Activated CD4-positive, alpha-beta T cell treated with anti-CD3 and anti-CD28 coated beads, Interleukin-2, amount 10 ng/mL, durations not matched to agents 24 days and 14 days (primary cell): ENCODE data around the gene SEMA6C. TPM values are rescaled to one million over a fixed set of nuclear protein-coding genes. Genes with fewer than 3 reads are reported as not detected.

Source experiments
- DNase-seq: peaks from one replicate; pipeline ENCODE4 v3.0.0; 2022
- H3K27ac Mint-ChIP-seq: one replicate; pipeline ENCODE4 v1.8.0; 2022; ENCODE audit warnings: mild to moderate bottlenecking, mixed read lengths
- H3K27me3 Mint-ChIP-seq: one replicate; pipeline ENCODE4 v1.8.0; 2022; ENCODE audit warnings: mixed read lengths
- H3K36me3 Mint-ChIP-seq: one replicate; pipeline ENCODE4 v1.8.0; 2022; ENCODE audit warnings: low read depth, mild to moderate bottlenecking, mixed read lengths
- H3K4me1 Mint-ChIP-seq: one replicate; pipeline ENCODE4 v1.8.0; 2021; ENCODE audit warnings: mixed read lengths
- H3K4me3 Mint-ChIP-seq: one replicate; pipeline ENCODE4 v1.8.0; 2022; ENCODE audit warnings: mild to moderate bottlenecking, moderate library complexity, mixed read lengths
- H3K9me3 Mint-ChIP-seq: one replicate; pipeline ENCODE4 v1.8.0; 2021; ENCODE audit warnings: mixed read lengths
- intact Hi-C: fragments of 100-400 bp; cut with micrococcal nuclease; formaldehyde crosslinking; loops from one replicate; pipeline ENCODE4 v1.15.1; 2023
- total RNA-seq: library from RNA; stranded (reverse); gene quantifications from 2 replicates; pipeline ENCODE4 v1.2.3, GENCODE V29; 2022

SEMA6C gene
- total RNA-seq, 1 donor from 2014 or later: 2.5 TPM

DNA sequence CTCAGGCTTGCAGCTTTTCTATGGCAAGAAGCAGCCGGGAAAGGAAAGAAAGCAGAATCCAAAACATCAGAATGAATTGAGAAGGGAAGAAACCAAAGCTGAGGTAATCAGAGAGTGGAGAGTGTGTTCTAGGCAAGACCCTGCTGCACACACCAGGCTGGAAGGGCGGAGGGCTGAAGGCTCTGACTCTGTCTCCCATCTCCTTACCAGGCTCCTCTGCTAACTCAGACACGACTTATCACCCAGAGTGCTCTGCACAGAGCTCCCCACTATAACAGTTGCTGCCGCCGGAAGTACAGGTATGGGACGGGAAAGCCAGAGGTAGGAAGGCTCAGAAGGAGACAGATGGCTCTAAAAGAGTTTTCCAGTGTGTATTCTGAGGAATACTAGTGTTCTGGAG lies 20.7 kb upstream of the SEMA6C start:
- Mint-ChIP-seq H3K27ac (peak overlapping the region; percentile 91), H3K4me3 (peak overlapping the region; percentile 97), H3K36me3 (peaks cover 61% of the 10 kb centered on the region), H3K27me3 (no peaks in the 10 kb centered on the region), H3K4me1 (peaks cover 35% of the 10 kb centered on the region), H3K9me3 (no peaks in the 10 kb centered on the region)
- peak; percentile 59 for DNase-seq
- intact Hi-C loops: no loop called here

DNA sequence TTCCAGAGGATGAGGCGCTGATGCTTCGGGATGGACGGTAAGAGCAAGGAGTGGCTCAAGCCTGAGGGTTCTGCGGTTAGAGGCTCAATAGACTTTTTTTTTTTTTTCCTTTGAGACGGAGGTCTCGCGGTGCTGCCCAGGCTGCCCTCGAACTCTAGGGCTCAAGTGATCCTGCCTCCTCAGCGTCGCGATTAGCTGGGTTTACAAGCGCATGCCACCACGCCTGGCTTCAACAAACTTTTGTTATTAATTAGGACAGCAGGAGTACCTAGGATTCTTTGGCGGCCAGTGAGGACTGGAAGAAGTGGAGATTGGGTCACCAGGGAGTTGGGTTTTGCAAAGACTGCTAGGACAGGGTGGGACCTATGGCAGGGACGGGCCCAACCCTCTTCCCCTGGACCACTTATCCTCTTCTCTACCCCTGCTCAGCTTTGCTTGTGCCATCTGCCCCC lies 20.1 kb upstream of the SEMA6C start:
- Mint-ChIP-seq H3K9me3 (no peaks in the 10 kb centered on the region), H3K36me3 (peaks cover 63% of the 10 kb centered on the region), H3K27ac (peak overlapping the region; percentile 91), H3K4me3 (peak overlapping the region; percentile 97), H3K27me3 (no peaks in the 10 kb centered on the region), H3K4me1 (peaks cover 39% of the 10 kb centered on the region)
- no peak for DNase-seq
- intact Hi-C loops: loop anchor here (1.0 kb wide), 2 partner anchors 24 to 34 kb away; partner anchors contain the start of gene VPS72

DNA sequence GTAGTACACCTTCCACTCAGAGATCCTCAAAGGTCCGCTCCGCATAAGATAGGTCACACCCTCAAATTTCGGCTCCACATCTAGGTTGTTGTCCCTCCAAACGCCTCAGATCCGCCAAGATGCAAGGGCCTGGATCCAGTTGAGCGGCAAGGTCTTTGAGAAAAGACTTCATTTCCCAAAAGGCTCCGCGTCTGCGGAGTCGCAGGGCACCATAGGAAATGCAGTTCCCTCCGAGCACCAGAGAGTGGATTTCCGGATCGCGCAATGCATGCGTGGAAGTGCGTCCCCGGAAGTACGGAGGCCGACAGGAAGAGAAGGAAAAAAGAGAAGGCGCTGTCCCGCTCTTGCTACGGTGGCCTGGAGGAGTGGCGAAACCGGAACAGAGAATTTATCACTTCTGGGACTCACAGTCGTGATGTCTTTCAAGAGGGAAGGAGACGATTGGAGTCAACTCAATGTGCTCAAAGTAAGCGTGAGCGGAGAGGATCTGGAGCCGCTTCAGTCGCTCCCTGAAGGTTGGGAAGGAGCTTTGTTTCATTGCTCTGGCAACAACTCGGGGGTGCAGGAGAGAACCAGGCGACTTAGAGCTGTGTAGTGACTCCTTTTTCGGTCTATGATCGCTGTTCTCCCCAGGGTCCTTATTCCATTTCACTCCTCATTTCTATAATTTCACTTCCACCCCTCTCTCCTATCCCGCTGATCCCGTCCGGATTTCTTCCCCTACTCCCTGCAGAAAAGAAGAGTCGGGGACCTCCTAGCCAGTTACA lies 19.5 kb upstream of the SEMA6C start, which contains the start of the genes LYSMD1 and SCNM1:
Gene LYSMD1, minus strand, starts transcription at position 165 of the 767 bp plus-strand sequence. CDS start 644 bp downstream, outside the sequence.
Gene SCNM1, plus strand, starts transcription at position 407 of the 767 bp plus-strand sequence. Its CDS starts 9 bp downstream, at position 416.
- DNase-seq: peak; percentile 99
- peaks cover 41% of the 10 kb centered on the region for H3K4me1 Mint-ChIP-seq
- intact Hi-C loops: loop anchor here (1.0 kb wide), 3 partner anchors 10 to 34 kb away; partner anchors contain the start of genes TNFAIP8L2 and VPS72
- no peaks in the 10 kb centered on the region for H3K9me3 Mint-ChIP-seq
- peaks cover 62% of the 10 kb centered on the region for H3K36me3 Mint-ChIP-seq
- peak within 1 kb of the TSS; percentile 97 for H3K4me3 Mint-ChIP-seq
- no peaks in the 10 kb centered on the region for H3K27me3 Mint-ChIP-seq
- H3K27ac Mint-ChIP-seq: peak within 1 kb of the TSS; percentile 91

DNA sequence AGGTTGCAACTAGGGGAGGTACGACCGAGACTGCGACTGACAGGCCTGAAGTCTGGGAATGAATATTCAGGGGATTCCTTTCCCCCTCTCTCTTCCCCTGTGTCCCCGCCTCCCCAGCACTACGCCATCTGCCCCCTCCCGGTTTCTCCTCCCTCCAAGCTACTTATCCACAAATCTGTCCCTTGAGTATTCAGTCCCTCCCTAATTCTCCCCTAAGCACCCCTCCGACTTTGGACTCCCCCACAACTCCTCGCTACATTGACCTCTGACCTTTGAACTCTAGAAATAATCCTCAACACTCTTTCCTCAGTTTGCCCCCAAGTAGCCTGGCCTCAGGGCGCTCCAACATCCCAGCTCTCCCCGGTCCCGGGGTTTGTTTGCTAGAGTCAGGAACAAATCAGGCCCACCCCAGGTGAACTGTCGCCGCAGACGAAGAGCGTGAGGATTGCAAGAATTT lies 18.9 kb upstream of the SEMA6C start:
- intact Hi-C loops: loop anchor here (1.0 kb wide), 1 partner anchor 9 kb away; the partner anchor contains the start of gene TNFAIP8L2
- Mint-ChIP-seq H3K9me3 (no peaks in the 10 kb centered on the region), H3K4me3 (peak overlapping the region; percentile 97), H3K4me1 (peaks cover 43% of the 10 kb centered on the region), H3K36me3 (peaks cover 65% of the 10 kb centered on the region), H3K27me3 (no peaks in the 10 kb centered on the region), H3K27ac (peak overlapping the region; percentile 91)
- no peak for DNase-seq

DNA sequence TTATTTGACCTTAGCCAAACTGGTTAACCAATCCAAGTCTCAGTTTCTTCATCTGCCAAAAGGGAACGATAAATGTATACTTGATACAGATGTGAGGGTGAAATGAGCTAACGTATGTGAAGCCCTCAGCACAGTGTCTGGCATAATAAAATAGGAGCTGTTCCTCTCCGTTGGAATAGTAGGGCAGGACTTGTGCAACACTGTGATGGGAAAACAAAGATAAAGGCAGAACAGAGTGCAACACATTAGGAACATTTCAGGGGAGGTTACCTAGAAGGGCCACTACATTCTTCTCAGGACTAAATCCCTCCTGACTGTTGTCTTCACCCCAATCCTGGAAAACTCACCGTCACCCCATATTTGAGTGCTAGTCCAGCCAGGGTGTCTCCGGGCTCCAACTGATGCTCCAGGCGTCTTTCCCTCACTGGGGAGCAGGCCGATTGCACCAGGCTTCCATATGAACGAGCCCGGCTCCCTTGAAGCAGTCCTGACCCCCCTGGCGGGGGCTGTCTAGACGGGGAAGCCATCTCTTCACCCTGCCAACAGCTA lies 18.4 kb upstream of the SEMA6C start:
- peak; percentile 69 for DNase-seq
- Mint-ChIP-seq H3K4me3 (peak overlapping the region; percentile 97), H3K9me3 (no peaks in the 10 kb centered on the region), H3K36me3 (peaks cover 63% of the 10 kb centered on the region), H3K4me1 (peaks cover 45% of the 10 kb centered on the region), H3K27me3 (no peaks in the 10 kb centered on the region), H3K27ac (peak overlapping the region; percentile 91)
- intact Hi-C loops: loop anchor here (1.0 kb wide), 1 partner anchor 9 kb away; the partner anchor contains the start of gene TNFAIP8L2

DNA sequence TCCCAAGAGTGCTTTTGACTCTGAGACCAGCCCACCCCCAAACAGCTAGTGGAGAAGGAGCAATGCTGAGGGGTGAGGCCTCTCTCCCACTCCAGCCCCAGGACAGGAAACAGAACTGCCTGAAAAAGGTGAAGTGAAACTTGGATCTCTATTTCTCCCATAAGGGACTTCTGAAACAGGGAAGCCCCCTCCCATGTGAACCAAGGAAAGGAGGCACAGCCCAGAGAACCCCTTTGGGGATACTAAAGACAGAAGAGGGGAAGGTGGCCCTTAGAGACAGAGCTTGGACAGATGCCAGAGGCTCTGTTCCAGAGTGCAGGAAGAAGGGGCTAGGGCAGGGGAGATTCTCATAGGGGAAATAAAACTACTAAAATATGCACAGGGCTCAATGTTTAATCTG lies 12.9 kb upstream of the SEMA6C start:
- peak overlapping the region; percentile 68 for H3K4me3 Mint-ChIP-seq

DNA sequence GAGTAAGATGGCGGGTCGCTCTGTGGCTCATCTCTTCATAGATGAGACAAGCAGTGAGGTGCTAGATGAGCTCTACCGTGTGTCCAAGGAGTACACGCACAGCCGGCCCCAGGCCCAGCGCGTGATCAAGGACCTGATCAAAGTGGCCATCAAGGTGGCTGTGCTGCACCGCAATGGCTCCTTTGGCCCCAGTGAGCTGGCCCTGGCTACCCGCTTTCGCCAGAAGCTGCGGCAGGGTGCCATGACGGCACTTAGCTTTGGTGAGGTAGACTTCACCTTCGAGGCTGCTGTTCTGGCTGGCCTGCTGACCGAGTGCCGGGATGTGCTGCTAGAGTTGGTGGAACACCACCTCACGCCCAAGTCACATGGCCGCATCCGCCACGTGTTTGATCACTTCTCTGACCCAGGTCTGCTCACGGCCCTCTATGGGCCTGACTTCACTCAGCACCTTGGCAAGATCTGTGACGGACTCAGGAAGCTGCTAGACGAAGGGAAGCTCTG lies 12.4 kb upstream of the SEMA6C start:
- no peaks in the 10 kb centered on the region for H3K9me3 Mint-ChIP-seq
- H3K4me1 Mint-ChIP-seq: peaks cover 54% of the 10 kb centered on the region
- peaks cover 52% of the 10 kb centered on the region for H3K36me3 Mint-ChIP-seq
- intact Hi-C loops: loop anchor here (5.0 kb wide), 2 partner anchors 102 to 596 kb away; partner anchors contain the start of gene CDC42SE1
- no peaks in the 10 kb centered on the region for H3K27me3 Mint-ChIP-seq
- DNase-seq: no peak
- peak overlapping the region; percentile 96 for H3K27ac Mint-ChIP-seq
- H3K4me3 Mint-ChIP-seq: peak overlapping the region; percentile 97

More for the DNA sequence above, 12.9 kb upstream of the SEMA6C start:
- Mint-ChIP-seq H3K27ac (peak overlapping the region; percentile 96), H3K27me3 (no peaks in the 10 kb centered on the region), H3K4me1 (peaks cover 57% of the 10 kb centered on the region), H3K36me3 (peaks cover 55% of the 10 kb centered on the region), H3K9me3 (no peaks in the 10 kb centered on the region)
- intact Hi-C loops: loop anchor here (5.0 kb wide), 2 partner anchors 102 to 597 kb away; partner anchors contain the start of gene CDC42SE1
- DNase-seq: no peak

DNA sequence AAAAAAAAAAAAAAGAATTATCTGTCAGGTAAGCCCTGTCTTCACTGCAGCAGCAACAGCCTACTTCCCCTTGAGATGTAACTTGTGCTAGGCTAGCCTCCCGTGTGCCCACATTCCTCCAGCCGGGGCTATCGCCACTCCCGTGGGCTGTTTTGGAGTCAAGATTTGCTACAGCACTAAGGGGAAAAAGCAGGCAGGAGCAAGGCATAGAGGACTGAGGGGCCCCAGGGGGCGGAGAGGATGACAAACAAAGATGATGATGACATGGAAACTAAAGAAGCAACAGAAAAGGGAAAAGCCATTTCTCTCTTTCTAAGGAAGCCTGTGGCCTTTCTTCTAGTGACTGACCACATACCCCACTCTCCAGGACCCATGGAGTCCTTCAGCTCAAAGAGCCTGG lies 11.9 kb upstream of the SEMA6C start:
- H3K36me3 Mint-ChIP-seq: peaks cover 52% of the 10 kb centered on the region

DNA sequence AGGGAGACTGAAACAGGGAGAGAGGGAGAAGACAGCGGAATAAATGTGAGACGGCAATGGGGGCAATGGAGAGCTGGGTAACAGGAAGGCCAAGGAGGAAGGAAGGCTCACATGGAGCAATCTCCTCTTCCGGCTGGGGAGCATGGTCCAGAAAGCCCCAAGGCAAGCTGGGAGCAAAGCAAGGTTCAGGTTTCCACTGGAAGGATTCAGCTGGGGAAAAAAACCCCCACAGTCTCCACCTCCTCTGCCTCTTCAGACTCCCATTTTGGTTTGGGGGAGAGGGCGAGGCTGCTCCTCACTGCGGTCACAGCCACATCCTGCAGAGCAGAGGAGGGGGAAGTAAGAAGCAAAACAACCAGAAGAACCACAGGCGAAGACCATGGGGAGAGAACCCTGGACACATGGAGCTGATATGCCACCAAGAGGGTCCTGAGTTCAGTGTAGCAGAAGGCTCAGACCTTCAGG lies 10.7 kb upstream of the SEMA6C start:
- peaks cover 47% of the 10 kb centered on the region for H3K4me1 Mint-ChIP-seq
- intact Hi-C loops: loop anchor here (1.0 to 5.0 kb wide), 5 partner anchors 26 to 595 kb away; partner anchors contain the start of genes CDC42SE1, PIP5K1A and PRUNE1
- peak; percentile 92 for DNase-seq
- peaks cover 46% of the 10 kb centered on the region for H3K36me3 Mint-ChIP-seq
- no peaks in the 10 kb centered on the region for H3K27me3 Mint-ChIP-seq
- H3K27ac Mint-ChIP-seq: peak overlapping the region; percentile 96
- H3K4me3 Mint-ChIP-seq: peak overlapping the region; percentile 97
- H3K9me3 Mint-ChIP-seq: no peaks in the 10 kb centered on the region

More for the DNA sequence above, 11.9 kb upstream of the SEMA6C start:
- intact Hi-C loops: loop anchor here (5.0 kb wide), 2 partner anchors 101 to 596 kb away; partner anchors contain the start of gene CDC42SE1
- Mint-ChIP-seq H3K27me3 (no peaks in the 10 kb centered on the region), H3K4me3 (peak overlapping the region; percentile 97), H3K4me1 (peaks cover 54% of the 10 kb centered on the region), H3K27ac (peak overlapping the region; percentile 96), H3K9me3 (no peaks in the 10 kb centered on the region)
- DNase-seq: peak; percentile 78

DNA sequence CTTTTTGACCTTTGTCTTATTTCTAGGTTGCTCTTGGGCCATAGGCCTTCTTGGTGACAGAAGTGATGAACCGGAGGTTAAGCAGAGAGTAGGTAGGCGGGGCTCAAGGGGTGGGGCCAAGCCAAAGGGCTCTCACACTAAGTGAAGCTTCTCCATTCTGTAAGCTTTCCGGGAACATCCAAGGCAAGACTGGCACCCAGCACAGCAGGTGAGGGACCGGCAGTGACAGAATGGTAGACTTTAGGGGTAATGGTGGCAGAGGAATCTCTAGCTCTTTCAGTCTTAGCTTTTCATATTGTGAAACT lies 10.0 kb upstream of the SEMA6C start, which contains the start of gene TNFAIP8L2:
Gene TNFAIP8L2, plus strand, starts transcription at position 135 of the 305 bp plus-strand sequence. CDS start 2,049 bp downstream, outside the sequence.
- H3K4me1 Mint-ChIP-seq: peaks cover 42% of the 10 kb centered on the region
- H3K27ac Mint-ChIP-seq: peak within 1 kb of the TSS; percentile 96
- intact Hi-C loops: loop anchor here (1.0 to 5.0 kb wide), 9 partner anchors 9 to 594 kb away; partner anchors contain the start of genes CDC42SE1, LYSMD1, PIP5K1A and SEMA6C

DNA sequence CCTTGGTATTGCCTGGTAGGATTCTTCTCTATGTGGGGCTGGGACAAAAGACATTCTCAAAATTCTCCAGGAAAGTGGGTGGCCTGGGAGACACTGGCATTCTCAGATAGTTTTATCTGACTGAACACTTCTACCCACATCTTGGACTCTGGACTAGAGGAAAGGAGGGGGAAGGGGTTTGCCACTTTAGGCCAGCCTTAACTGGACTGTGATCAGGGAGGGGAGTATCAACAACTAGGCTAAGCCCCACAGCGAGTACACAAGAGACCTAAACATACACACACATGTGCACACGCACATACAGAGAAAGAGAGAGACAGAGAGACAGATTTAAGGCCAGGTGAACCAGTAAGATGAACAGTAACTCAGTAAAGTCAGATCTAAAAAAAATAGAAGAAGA lies 1.2 kb upstream of the SEMA6C start:
- Mint-ChIP-seq H3K4me3 (peak overlapping the region; percentile 90), H3K27me3 (peaks cover 18% of the 10 kb centered on the region), H3K27ac (no peak overlapping the region), H3K4me1 (peaks cover 14% of the 10 kb centered on the region), H3K9me3 (no peaks in the 10 kb centered on the region), H3K36me3 (no peaks in the 10 kb centered on the region)
- DNase-seq: no peak
- intact Hi-C loops: loop anchor here (2.0 kb wide), 1 partner anchor 17 kb away; no protein-coding TSS in a partner anchor

More for the DNA sequence above, 10.0 kb upstream of the SEMA6C start, which contains the start of gene TNFAIP8L2:
- peak within 1 kb of the TSS; percentile 97 for H3K4me3 Mint-ChIP-seq
- H3K9me3 Mint-ChIP-seq: no peaks in the 10 kb centered on the region
- peaks cover 41% of the 10 kb centered on the region for H3K36me3 Mint-ChIP-seq
- DNase-seq: peak; percentile 94
- H3K27me3 Mint-ChIP-seq: no peaks in the 10 kb centered on the region

DNA sequence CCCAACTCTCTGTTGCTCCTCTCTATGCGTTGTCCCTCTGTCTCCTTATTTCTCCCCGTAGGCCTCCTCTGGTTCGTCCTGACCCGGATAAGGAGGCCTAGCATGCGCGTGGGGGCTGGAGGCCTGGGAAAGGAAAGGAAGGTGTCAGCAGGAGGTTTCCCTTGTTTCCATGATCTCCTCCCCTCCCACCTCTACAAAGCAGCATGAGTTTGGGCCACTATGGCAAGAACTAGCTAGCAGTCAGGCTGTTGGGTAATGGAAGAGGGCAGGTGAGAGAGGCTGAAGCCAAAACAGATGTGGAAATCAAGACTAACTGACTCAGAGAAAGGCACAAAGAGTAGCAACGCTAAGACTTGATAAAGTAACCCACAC lies 687 bp upstream of the SEMA6C start:
- H3K4me1 Mint-ChIP-seq: peaks cover 14% of the 10 kb centered on the region
- peak overlapping the region; percentile 90 for H3K4me3 Mint-ChIP-seq
- no peaks in the 10 kb centered on the region for H3K36me3 Mint-ChIP-seq
- H3K9me3 Mint-ChIP-seq: no peaks in the 10 kb centered on the region
- no peak for DNase-seq
- H3K27ac Mint-ChIP-seq: peak overlapping the region; percentile 64
- peaks cover 18% of the 10 kb centered on the region for H3K27me3 Mint-ChIP-seq
- intact Hi-C loops: loop anchor here (2.0 kb wide), 1 partner anchor 16 kb away; no protein-coding TSS in a partner anchor

DNA sequence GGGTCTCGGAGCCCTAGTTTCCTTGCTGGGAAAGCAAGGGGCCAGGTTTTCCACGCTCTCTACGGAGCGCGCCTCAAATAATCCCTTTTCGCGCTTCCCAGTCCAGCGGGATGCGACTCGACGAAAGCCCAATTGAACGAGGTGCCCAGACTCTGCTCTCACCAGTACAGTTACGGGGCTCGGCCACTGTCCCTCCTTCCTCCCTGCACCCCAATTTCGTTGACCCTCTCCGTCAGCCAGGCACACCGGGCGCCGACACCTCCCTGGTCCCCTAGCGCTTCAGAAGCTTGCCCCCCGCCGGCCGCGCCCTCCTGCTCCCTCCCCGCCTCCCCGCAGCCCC lies 389 bp downstream of the SEMA6C start:
- H3K9me3 Mint-ChIP-seq: no peaks in the 10 kb centered on the region
- DNase-seq: no peak
- H3K36me3 Mint-ChIP-seq: no peaks in the 10 kb centered on the region
- peak overlapping the region; percentile 90 for H3K4me3 Mint-ChIP-seq
- H3K27ac Mint-ChIP-seq: no peak overlapping the region
- H3K27me3 Mint-ChIP-seq: peaks cover 18% of the 10 kb centered on the region
- intact Hi-C loops: loop anchor here (1.0 to 2.0 kb wide), 2 partner anchors 10 to 15 kb away; partner anchors contain the start of gene TNFAIP8L2
- peaks cover 14% of the 10 kb centered on the region for H3K4me1 Mint-ChIP-seq
